PC-3 (cell line): Measurements from ENCODE around the gene TCF21.

Experiments
- CTCF ChIP-seq: fragments of 300-600 bp; sonication (generic); conservative IDR thresholded peaks from 2 replicates; pipeline ENCODE4 v1.5.1; 2017; ENCODE audit warnings: antibody characterized with exemption, low read depth, mild to moderate bottlenecking, low read length
- EZH2 ChIP-seq: fragments of 300-600 bp; sonication (generic); IDR thresholded peaks from one replicate; pipeline ENCODE4 v1.6.1; 2017; ENCODE audit warnings: antibody characterized with exemption, mild to moderate bottlenecking, low read length; ENCODE audit not compliant: unreplicated experiment

GRCh38 chr6:133841176-133841575 lies 47.7 kb upstream of the TCF21 start:
- TF ChIP-seq EZH2, result no peak
- no peak for TF ChIP-seq CTCF
